ENCODE results near the gene PUS1. TPM values are rescaled to one million over a fixed set of nuclear protein-coding genes. Genes with fewer than 3 reads are reported as not detected.

The PUS1 gene
- total RNA-seq, 1 experiment from 2014 or later: 117 TPM

DNA sequence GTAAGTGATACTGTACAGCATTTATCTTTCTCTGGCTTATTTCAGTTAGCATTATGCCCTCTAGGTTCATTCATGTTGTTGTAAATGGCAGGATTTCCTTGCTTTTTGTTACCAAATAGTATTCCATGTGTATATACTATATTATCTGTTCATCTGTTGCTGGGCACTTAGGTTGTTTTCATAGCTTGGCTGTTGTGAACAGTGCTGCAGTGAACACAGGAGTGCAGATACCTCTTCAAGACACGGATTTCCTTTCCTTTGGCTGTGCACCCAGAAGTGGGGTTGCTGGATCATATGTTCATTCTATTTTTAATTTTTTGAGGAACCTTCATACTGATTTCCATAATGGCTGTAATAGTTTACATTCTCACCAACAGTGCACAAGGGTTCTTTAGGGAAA is 42.1 kb downstream of the PUS1 start:
- H3K27ac Mint-ChIP-seq: peak overlapping the region in 1 of 3 experiments; percentile 58; a peak in 1 of 7 replicates
- H3K9me3 Mint-ChIP-seq: no peaks in the 10 kb centered on the region
- Histone ChIP-seq H2BK12ac (ENCODE audit: insufficient read length, low read depth, low read length) (no peak overlapping the region), H2BK20ac (ENCODE audit: low read depth, low read length, poor library complexity, severe bottlenecking) (no peak overlapping the region), H3K23ac (ENCODE audit: insufficient read length, low read depth, low read length) (no peak overlapping the region), H3T11ph (ENCODE audit: low read length) (no peak overlapping the region), H3K79me2 (ENCODE audit: insufficient read depth, low read length) (peaks cover 4% of the 10 kb centered on the region; the same call in 1 of the 2 replicates), H2AK5ac (ENCODE audit: insufficient read length, low read length) (no peak overlapping the region), H2BK120ac (ENCODE audit: low read depth, low read length, poor library complexity, severe bottlenecking) (no peak overlapping the region), H3K18ac (ENCODE audit: insufficient read length, low read depth, low read length) (no peak overlapping the region), H3K23me2 (ENCODE audit: insufficient read length, low read depth, low read length, poor library complexity, severe bottlenecking) (no peaks in the 10 kb centered on the region), H4K5ac (ENCODE audit: insufficient read length, low read depth, low read length) (no peak overlapping the region), H2AFZ (ENCODE audit: low read length) (no peak overlapping the region), H3K4ac (ENCODE audit: low read depth, low read length) (no peak overlapping the region), H4K20me1 (ENCODE audit: control insufficient read depth, insufficient read depth, insufficient read length) (no peaks in the 10 kb centered on the region), H3K4me1 (ENCODE audit: insufficient read depth, low read length) (no peaks in the 10 kb centered on the region), H3K4me2 (ENCODE audit: insufficient read depth, insufficient read length, low read length) (no peak overlapping the region), H3K14ac (ENCODE audit: insufficient read depth, low read length) (no peak overlapping the region), H4K8ac (replicated peaks; ENCODE audit: insufficient read length, low read depth, low read length) (no peak overlapping the region), H4K91ac (ENCODE audit: insufficient read length, low read depth, low read length) (no peak overlapping the region), H2BK15ac (ENCODE audit: low read depth, low read length) (no peak overlapping the region), H3K9me3 (ENCODE audit: control insufficient read depth, low read depth, low read length) (no peaks in the 10 kb centered on the region), H2BK5ac (ENCODE audit: insufficient read length, low read length) (no peak overlapping the region), H3K9ac (ENCODE audit: extremely low read depth, insufficient read length, low read length) (no peak overlapping the region), H3K56ac (ENCODE audit: insufficient read length, low read depth, low read length) (no peak overlapping the region), H3K27ac (ENCODE audit: insufficient read length, low read depth, low read length) (no peak overlapping the region), H3K27me3 (ENCODE audit: insufficient read depth, low read length) (no peaks in the 10 kb centered on the region), H3K79me1 (ENCODE audit: insufficient read depth, low read depth, low read length, poor library complexity, severe bottlenecking) (peaks cover 15% of the 10 kb centered on the region)
- no peaks in the 10 kb centered on the region for H3K27me3 Mint-ChIP-seq (ENCODE audit: low read depth)
- no peak for TF ChIP-seq CTCF (conservative IDR thresholded peaks at IDR 0.05)
- DNase-seq: no peak
- H3K36me3 Mint-ChIP-seq (ENCODE audit: insufficient read depth in 1 of 3, low read depth in 3 of 3): peaks cover 0 to 8% (median 5%) of the 10 kb centered on the region in 3 experiments; a peak in 3 of 7 replicates
- no peaks in the 10 kb centered on the region; a peak in 1 of 4 replicates for H3K4me1 Mint-ChIP-seq
- no CpG with 5 or more reads among the region's 1 CpG for WGBS (ENCODE audit: extremely low coverage, insufficient read length, low lambda C conversion rate)
- H3K4me3 Mint-ChIP-seq: no peak overlapping the region

Data from H9 (cell line).